ENCODE data around the gene NBAS. TPM values are rescaled to one million over a fixed set of nuclear protein-coding genes. Genes with fewer than 3 reads are reported as not detected.

Gene NBAS
- 10 to 100 TPM in 4 of 6 donors, 1 to 10 TPM in 2; 5.4 to 16.4 (median 12.7) TPM for polyA plus RNA-seq (ENCODE audit: low read depth in 6 of 6)

DNA sequence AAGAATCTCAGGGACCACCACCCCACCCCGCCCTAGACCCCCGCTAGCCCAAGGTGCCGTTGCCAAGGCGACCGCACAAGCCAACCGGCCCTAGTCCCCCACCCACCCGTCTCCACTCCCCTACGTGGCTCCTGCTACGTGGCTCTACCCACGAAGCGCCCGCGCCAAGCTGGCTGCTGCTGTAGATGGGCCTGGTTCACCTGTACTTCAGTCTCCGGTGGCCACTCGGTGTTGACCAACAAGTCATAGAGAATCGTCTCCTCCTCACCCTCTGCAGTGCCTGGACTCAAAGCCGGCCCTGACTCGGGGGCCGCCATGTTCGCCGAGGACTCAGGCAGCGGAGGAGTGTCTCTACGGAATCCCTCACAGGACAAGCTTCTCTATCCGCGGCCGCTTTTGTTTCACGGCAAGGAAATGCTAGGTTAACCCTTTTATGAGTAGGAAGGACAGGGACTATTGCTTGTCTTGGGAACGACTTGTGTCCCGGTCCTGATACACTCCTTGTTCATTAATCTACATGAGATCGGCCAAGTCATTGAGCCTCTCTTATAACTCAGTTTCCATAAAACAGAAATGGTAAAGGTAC is at the start of gene NBAS:
Gene NBAS (minus strand): TSS at position 347 of the 586 bp plus-strand sequence. CDS start 30 bp downstream, at position 317.
- DNase-seq: peak; percentile 72
- H3K36me3 Mint-ChIP-seq: peaks cover 0 to 7% of the 10 kb centered on the region in 2 donors
- H3K4me3 Mint-ChIP-seq: peak within 1 kb of the TSS; percentile 93 to 100 (median 100)
- H3K9me3 Mint-ChIP-seq: no peaks in the 10 kb centered on the region
- peaks cover 12 to 27% (median 18%) of the 10 kb centered on the region in 3 donors for H3K27me3 Mint-ChIP-seq
- H3K27ac Mint-ChIP-seq: peak within 1 kb of the TSS; percentile 93 to 99 (median 98)
- H3K4me1 Mint-ChIP-seq: peaks cover 24 to 28% (median 28%) of the 10 kb centered on the region in 3 donors
- ATAC-seq (ENCODE audit: low read depth in 2 of 2): peak; percentile 87

DNA sequence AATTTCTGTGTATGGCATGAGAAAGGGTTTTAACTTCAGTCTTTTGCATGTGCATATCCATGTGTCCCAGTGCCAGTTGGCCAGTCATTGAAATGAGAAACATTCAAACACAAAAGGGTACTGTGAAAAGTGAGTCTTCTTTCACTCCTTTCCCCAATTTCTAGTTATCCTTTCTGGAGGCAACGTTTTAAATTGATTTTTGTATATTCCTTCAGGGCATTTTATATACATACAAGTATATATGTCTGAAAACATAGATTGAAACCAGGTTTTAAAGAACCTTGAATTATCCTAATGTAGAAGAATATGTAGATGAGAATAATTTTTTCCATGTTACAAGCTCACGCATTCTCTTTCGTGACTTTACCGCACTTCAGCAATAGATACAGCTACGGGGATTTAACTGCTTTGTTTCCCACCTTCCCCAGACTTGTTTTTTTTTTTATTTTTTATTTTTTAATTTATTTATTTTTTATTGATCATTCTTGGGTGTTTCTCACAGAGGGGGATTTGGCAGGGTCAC is 49.4 kb upstream of the NBAS start:
- DNase-seq: no peak
- peaks cover 23 to 41% of the 10 kb centered on the region in 2 donors for H3K36me3 Mint-ChIP-seq
- no peak for ATAC-seq (ENCODE audit: low read depth in 2 of 2)
- H3K27me3 Mint-ChIP-seq: no peaks in the 10 kb centered on the region
- H3K4me1 Mint-ChIP-seq: peaks cover 0 to 4% (median 0%) of the 10 kb centered on the region in 3 donors
- H3K27ac Mint-ChIP-seq: no peak overlapping the region
- no peak overlapping the region for H3K4me3 Mint-ChIP-seq
- H3K9me3 Mint-ChIP-seq: no peaks in the 10 kb centered on the region

DNA sequence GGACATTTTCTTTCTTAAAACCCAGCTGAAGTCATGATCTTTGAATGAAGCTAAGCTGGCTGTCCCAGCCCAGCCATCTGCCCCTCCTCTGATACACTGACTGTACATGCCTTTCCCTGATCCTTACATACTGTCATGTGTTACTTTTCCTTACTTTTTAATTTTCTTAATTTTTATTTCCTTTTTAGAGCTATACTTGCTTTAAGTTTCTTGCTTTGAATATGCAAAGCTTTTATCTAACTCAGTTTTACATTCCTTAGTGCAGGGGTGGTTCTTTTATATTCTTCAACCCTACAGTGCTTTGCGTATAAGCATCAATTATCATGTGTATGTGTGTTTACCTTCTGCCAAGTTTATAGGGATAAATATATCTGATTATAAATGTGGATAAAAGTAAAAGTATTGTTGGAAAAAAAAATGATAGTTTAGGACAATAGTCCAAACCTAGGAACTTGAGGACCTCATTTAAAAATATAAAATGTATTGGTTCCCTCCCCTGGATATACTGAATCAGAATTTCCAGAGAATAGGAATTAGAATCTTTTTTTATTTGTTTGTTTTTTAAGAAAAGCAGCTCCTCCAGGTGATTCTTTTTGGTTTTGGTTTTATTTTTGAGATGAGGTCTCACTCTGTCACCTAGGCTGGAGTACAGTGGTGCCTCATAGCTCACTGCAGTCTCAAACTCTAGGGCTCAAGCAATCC is 48.4 kb upstream of the NBAS start:
- H3K27ac Mint-ChIP-seq: no peak overlapping the region
- no peak overlapping the region for H3K4me3 Mint-ChIP-seq
- no peaks in the 10 kb centered on the region for H3K9me3 Mint-ChIP-seq
- no peaks in the 10 kb centered on the region for H3K27me3 Mint-ChIP-seq
- DNase-seq: no peak
- no peak for ATAC-seq (ENCODE audit: low read depth in 2 of 2)
- peaks cover 0 to 11% (median 0%) of the 10 kb centered on the region in 3 donors for H3K4me1 Mint-ChIP-seq
- H3K36me3 Mint-ChIP-seq: peaks cover 33 to 39% of the 10 kb centered on the region in 2 donors

DNA sequence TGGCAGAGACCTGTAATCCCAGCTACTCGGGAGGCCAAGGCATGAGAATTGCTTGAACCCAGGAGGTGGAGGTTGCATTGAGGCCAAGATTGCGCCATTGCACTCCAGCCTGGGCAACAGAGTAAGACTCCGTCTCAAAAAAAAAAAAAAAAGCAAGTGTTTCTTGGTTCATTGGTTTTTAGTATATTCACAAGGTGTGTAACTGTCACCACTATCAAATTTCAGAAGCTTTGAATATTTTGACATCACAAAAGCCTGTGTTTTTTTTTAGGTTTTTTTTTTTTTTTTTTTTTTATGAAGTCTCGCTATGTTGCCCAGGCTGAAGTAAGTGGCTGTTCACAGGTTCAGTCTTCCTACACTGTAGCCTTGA is 47.2 kb upstream of the NBAS start:
- no peak overlapping the region for H3K4me3 Mint-ChIP-seq
- H3K9me3 Mint-ChIP-seq: no peaks in the 10 kb centered on the region
- H3K4me1 Mint-ChIP-seq: peaks cover 0 to 8% (median 0%) of the 10 kb centered on the region in 3 donors
- no peaks in the 10 kb centered on the region for H3K27me3 Mint-ChIP-seq
- no peak for DNase-seq
- H3K36me3 Mint-ChIP-seq: peaks cover 31 to 37% of the 10 kb centered on the region in 2 donors
- ATAC-seq (ENCODE audit: low read depth in 2 of 2): no peak
- no peak overlapping the region for H3K27ac Mint-ChIP-seq

DNA sequence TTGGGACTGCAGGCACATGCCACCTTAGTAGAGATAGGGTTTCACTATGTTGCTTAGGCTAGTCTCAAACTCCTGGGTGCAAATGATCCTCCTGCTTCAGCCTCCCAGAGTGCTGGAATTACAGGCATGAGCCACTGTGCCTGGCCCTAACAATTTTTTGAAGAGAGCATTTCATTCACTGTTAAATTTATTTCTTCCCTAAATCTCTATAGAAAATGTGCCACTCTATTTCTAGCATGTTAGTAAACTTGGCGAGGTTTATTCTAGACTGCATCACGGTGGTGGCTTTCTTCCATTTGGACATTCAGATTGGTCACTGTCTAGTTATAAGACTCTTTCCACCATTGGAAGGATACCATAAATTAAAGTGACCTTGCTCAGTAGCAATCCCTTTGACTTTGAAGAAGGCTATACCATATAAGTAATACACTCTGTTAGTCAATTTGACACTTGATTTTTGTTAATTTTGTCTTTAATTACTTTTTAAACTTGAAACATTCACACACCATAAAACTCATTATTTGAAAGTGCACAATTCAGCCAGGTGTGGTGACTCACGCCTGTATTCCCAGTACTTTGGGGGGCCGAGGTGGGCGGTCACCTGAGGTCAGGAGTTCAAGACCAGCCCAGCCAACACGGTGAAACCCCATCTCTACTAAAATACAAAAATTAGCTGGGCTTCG is 46.7 kb upstream of the NBAS start:
- Mint-ChIP-seq H3K27ac (peak overlapping the region in 1 of 6 donors; percentile 88), H3K36me3 (peaks cover 28 to 38% of the 10 kb centered on the region in 2 donors), H3K9me3 (no peaks in the 10 kb centered on the region), H3K4me1 (peaks cover 0 to 7% (median 0%) of the 10 kb centered on the region in 3 donors), H3K4me3 (no peak overlapping the region), H3K27me3 (no peaks in the 10 kb centered on the region)
- ATAC-seq (ENCODE audit: low read depth in 2 of 2) (no peak), DNase-seq (no peak)

DNA sequence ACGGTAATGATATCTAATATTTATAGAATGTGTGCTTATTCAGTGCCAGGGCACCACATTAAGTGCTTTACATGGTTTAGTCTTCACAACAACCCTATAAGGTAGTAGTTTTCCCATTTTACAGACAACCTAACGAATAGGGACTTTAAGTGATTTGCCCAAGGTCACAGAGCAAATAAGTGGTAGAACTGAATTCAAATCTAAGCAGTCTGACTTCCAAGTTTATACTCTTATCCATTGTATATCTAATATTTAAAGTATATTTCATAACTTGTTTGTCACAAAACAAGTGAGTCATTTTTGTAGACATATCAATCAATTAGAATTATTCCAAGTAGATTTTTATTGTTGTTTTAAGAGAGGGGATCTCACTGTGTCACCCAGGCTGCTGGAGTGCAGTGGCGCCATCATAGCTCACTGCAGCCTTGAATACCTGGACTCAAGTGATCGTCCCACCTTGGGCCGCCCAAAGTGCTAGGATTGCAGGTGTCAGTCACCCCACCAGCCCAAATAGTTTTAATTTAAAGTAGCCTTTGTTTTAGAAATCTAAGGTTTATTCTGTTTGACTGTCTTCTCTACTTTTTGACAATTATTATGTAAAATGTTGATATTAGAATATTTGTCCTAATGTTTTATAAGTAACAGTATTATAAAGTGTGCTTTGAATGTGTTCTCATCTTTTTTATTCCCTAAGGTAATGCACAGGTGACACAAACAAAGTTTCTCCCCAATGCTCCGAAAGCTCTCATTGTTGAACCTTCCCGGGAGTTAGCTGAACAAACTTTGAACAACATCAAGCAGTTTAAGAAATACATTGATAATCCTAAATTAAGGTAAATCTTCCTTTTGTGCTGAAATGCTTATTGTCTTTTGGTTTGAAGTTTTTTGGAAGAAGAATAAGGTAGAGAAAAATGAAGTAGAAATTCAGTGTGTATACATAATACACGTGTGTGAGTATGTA is 45.6 kb upstream of the NBAS start:
- no peaks in the 10 kb centered on the region for H3K27me3 Mint-ChIP-seq
- peak overlapping the region in 1 of 6 donors; percentile 26 for H3K27ac Mint-ChIP-seq
- ATAC-seq (ENCODE audit: low read depth in 2 of 2): no peak
- H3K4me1 Mint-ChIP-seq: peaks cover 0 to 7% (median 0%) of the 10 kb centered on the region in 3 donors
- no peaks in the 10 kb centered on the region for H3K9me3 Mint-ChIP-seq
- no peak for DNase-seq
- no peak overlapping the region for H3K4me3 Mint-ChIP-seq
- H3K36me3 Mint-ChIP-seq: peaks cover 28 to 46% of the 10 kb centered on the region in 2 donors

DNA sequence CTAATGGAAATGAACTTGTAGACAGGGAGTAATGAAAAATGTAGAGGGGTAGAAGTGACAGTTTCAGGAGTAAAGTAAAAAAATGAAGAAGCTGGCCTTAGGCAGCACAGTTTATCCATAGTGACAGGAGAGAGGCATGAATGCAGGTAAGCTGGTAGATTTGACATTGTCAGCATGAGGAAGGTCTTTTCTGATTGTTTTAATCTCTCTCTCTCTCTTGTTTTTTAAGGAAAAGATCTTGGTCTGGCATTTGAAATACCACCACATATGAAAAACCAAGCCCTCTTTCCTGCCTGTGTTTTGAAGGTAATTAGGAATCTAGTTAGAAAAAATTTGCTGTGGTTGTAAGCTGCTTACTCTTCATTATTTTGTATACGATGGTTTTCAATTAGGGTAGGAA is 44.6 kb upstream of the NBAS start:
- DNase-seq (no peak), ATAC-seq (ENCODE audit: low read depth in 2 of 2) (no peak)
- Mint-ChIP-seq H3K27me3 (no peaks in the 10 kb centered on the region), H3K9me3 (no peaks in the 10 kb centered on the region), H3K4me3 (no peak overlapping the region), H3K27ac (peak overlapping the region in 1 of 6 donors; percentile 2), H3K4me1 (peaks cover 0 to 7% (median 0%) of the 10 kb centered on the region in 3 donors), H3K36me3 (peaks cover 33 to 46% of the 10 kb centered on the region in 2 donors)

DNA sequence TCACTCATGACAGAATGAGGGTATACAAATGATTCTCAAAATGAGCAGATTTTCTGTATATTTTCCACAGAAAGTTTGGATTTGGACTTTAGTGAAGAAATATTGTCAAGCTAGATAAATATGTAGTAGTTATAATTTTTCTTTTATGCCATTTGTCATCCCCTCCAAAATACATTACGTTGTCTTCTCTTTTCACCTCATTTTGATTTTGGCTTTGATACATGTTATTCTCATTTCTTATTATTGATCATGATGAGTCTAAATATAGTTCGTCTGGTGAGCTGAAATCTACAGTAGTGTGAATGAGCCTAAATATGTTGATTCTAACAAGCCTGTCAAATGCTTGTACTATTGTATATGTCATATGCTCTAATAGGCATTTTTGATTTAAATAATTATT is 42.8 kb upstream of the NBAS start:
- DNase-seq (no peak), ATAC-seq (ENCODE audit: low read depth in 2 of 2) (no peak)
- Mint-ChIP-seq H3K36me3 (peaks cover 31 to 33% of the 10 kb centered on the region in 2 donors), H3K4me1 (peaks cover 0 to 7% (median 0%) of the 10 kb centered on the region in 3 donors), H3K27ac (no peak overlapping the region), H3K27me3 (no peaks in the 10 kb centered on the region), H3K9me3 (no peaks in the 10 kb centered on the region), H3K4me3 (no peak overlapping the region)

DNA sequence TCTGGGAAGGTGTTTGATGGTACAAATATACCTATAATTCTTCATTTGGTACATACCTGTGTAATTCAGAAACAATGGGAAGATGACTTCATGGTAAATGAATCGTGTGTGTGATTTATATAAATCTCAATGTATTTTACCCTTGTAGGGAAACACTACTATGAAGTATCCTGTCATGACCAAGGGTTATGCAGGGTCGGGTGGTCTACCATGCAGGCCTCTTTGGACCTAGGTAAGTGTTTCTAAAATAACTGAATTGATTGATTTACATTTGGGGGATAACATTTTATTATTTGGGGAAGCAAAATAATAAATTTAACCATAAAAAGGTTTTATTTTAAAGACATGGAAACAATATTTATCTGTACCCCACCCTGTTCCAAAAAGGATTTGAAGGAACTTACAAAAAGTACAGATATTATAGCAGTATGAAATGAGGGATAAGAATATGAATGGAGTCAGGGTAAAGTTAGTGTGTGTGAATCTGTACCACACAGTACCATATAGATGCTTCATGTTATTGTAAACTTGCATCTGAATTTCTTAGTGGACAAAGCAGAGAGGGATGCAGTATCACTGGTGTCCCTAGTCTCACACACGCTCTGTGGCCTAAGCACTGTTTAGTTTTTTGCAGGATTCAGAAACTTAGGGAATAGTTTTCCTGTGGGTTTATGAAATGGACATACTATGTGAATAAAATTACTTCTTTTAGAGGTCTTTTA is 42.1 kb upstream of the NBAS start:
- Mint-ChIP-seq H3K27ac (no peak overlapping the region), H3K36me3 (peaks cover 34 to 36% of the 10 kb centered on the region in 2 donors), H3K27me3 (no peaks in the 10 kb centered on the region), H3K4me1 (peaks cover 0 to 7% (median 0%) of the 10 kb centered on the region in 3 donors), H3K9me3 (no peaks in the 10 kb centered on the region), H3K4me3 (no peak overlapping the region)
- ATAC-seq (ENCODE audit: low read depth in 2 of 2) (no peak), DNase-seq (no peak)

DNA sequence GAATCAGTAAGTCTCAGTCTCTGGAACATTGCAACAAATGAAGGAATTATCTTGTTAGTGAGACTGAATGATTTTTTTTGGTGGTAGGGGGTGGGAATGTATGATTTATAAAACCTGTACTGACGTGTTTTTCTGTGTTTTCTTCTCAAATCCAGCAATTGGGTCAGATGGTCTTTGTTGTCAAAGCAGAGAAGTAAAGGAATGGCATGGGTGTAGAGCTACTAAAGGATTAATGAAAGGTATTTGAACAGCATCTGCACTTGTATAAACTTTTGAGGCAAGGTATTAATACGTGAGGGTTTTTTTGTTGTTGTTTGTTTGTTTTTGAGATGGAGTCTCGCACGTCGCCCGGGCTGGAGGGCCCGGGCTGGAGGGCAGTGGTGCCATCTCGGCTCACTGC is 41.3 kb upstream of the NBAS start:
- H3K4me1 Mint-ChIP-seq: peaks cover 0 to 7% (median 0%) of the 10 kb centered on the region in 3 donors
- H3K9me3 Mint-ChIP-seq: no peaks in the 10 kb centered on the region
- H3K4me3 Mint-ChIP-seq: no peak overlapping the region
- no peak overlapping the region for H3K27ac Mint-ChIP-seq
- DNase-seq: no peak
- peaks cover 30 to 40% of the 10 kb centered on the region in 2 donors for H3K36me3 Mint-ChIP-seq
- no peak for ATAC-seq (ENCODE audit: low read depth in 2 of 2)
- H3K27me3 Mint-ChIP-seq: no peaks in the 10 kb centered on the region

DNA sequence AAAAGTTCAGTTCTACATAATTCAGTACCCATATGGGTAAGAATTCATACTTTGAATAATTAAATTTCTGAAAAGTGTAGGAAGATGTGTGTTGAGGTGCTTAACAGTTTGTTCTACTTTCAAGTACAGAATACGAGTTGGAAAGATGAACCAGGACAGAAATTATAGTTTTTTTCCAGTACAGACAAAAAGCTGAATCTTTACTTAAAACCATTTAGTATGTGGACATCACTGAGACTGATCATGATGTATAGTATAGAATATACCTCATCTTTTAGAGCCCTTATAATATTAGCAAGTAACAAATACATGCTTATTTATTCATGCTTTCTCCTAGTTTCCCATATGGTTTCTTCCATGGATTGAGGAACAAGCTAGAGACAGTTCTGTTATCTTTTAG is 40.5 kb upstream of the NBAS start:
- ATAC-seq (ENCODE audit: low read depth in 2 of 2): no peak
- no peaks in the 10 kb centered on the region for H3K27me3 Mint-ChIP-seq
- H3K4me1 Mint-ChIP-seq: peaks cover 0 to 7% (median 0%) of the 10 kb centered on the region in 3 donors
- no peak overlapping the region for H3K4me3 Mint-ChIP-seq
- H3K9me3 Mint-ChIP-seq: no peaks in the 10 kb centered on the region
- peak overlapping the region in 1 of 6 donors; percentile 29 for H3K27ac Mint-ChIP-seq
- DNase-seq: no peak
- H3K36me3 Mint-ChIP-seq: peaks cover 31 to 40% of the 10 kb centered on the region in 2 donors

DNA sequence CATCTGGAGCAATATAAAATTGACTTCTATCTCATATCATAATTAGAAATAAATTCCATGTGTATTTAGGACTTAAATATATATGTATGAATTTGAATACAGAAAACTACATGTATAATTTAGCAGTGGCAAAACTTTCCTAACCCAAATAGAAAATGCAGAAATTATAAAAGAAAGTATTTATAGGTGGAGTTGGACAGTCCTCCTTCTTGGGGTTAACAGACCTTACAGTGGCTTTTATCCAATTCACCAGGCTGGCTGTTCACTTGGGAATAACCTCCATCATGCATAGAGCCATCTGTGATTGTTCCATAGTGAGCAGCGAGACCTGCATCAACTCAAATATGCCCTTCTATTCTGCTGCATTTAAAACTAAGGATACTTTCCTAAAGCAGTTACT is 38.9 kb upstream of the NBAS start:
- Mint-ChIP-seq H3K9me3 (no peaks in the 10 kb centered on the region), H3K4me3 (no peak overlapping the region), H3K27me3 (no peaks in the 10 kb centered on the region), H3K27ac (no peak overlapping the region), H3K36me3 (peaks cover 33 to 42% of the 10 kb centered on the region in 2 donors), H3K4me1 (peaks cover 0 to 10% (median 10%) of the 10 kb centered on the region in 3 donors)
- ATAC-seq (ENCODE audit: low read depth in 2 of 2): no peak
- no peak for DNase-seq
